HepG2 (cell line): ENCODE data around the gene BMX. TPM values are rescaled to one million over a fixed set of nuclear protein-coding genes. Genes with fewer than 3 reads are reported as not detected.
A peak's percentile ranks its signal among the peaks of the same experiment; 100 is the strongest.

Experiments
- AHDC1 ChIP-seq: sonication (generic); formaldehyde crosslinking; IDR thresholded peaks from 2 replicates; pipeline ENCODE4 v1.5.1; 2020; ENCODE audit warnings: mild to moderate bottlenecking, missing genetic modification reagents, borderline replicate concordance
- ATM ChIP-seq: fragments of 450-650 bp; IDR thresholded peaks from 2 replicates; pipeline ENCODE4 v1.7.1; 2017; ENCODE audit warnings: mild to moderate bottlenecking, borderline replicate concordance
- ELF3 ChIP-seq: IDR thresholded peaks from 2 replicates; pipeline ENCODE4 v1.6.1; 2016; ENCODE audit warnings: missing genetic modification reagents, missing compliant biosample characterization
- JDP2 ChIP-seq: sonication (generic); formaldehyde crosslinking; IDR thresholded peaks from 2 replicates; pipeline ENCODE4 v1.8.1; 2022; ENCODE audit warnings: missing genetic modification reagents, borderline replicate concordance
- MXD4 ChIP-seq: IDR thresholded peaks from 2 replicates; pipeline ENCODE4 v1.6.1; 2016; ENCODE audit warnings: mild to moderate bottlenecking, missing biosample characterization, missing genetic modification reagents
- MZF1 ChIP-seq: sonication (generic); formaldehyde crosslinking; IDR thresholded peaks from 2 replicates; pipeline ENCODE4 v1.8.1; 2023; ENCODE audit warnings: mild to moderate bottlenecking, missing genetic modification reagents, borderline replicate concordance
- NFKB2 ChIP-seq: sonication (generic); formaldehyde crosslinking; IDR thresholded peaks from 2 replicates; pipeline ENCODE4 v1.4.0; 2020; ENCODE audit warnings: missing genetic modification reagents, borderline replicate concordance
- NONO ChIP-seq, 2 experiments: fragments of 450-650 bp in 1 of 2; sonication (generic) in 1 of 2; formaldehyde crosslinking in 1 of 2; IDR thresholded peaks in 1 of 2; conservative IDR thresholded peaks in 1 of 2; 2 replicates each; pipeline versions ENCODE4 v1.6.1 to v1.8.0; 2017 to 2022; ENCODE audit warnings: mild to moderate bottlenecking in 1 of 2, missing genetic modification reagents in 1 of 2, moderate library complexity in 1 of 2
- SMAD9 ChIP-seq: sonication (generic); formaldehyde crosslinking; IDR thresholded peaks from 2 replicates; pipeline ENCODE4 v1.5.1; 2020; ENCODE audit warnings: mild to moderate bottlenecking, missing genetic modification reagents
- YEATS4 ChIP-seq: sonication (generic); formaldehyde crosslinking; IDR thresholded peaks from 2 replicates; pipeline ENCODE4 v1.4.0; 2020; ENCODE audit warnings: missing genetic modification reagents, borderline replicate concordance
- ZNF234 ChIP-seq: sonication (generic); formaldehyde crosslinking; conservative IDR thresholded peaks from 2 replicates; pipeline ENCODE4 v1.5.1; 2020; ENCODE audit warnings: mild to moderate bottlenecking, missing genetic modification reagents
- ZNF367 ChIP-seq: sonication (generic); formaldehyde crosslinking; IDR thresholded peaks from 2 replicates; pipeline ENCODE4 v1.4.0; 2020; ENCODE audit warnings: missing genetic modification reagents, borderline replicate concordance
- ZNF382 ChIP-seq: sonication (generic); formaldehyde crosslinking; IDR thresholded peaks from 2 replicates; pipeline ENCODE4 v1.5.0; 2020; ENCODE audit warnings: missing genetic modification reagents, mild to moderate bottlenecking, borderline replicate concordance
- ZNF557 ChIP-seq: sonication (generic); formaldehyde crosslinking; IDR thresholded peaks from 2 replicates; pipeline ENCODE4 v1.4.0; 2020; ENCODE audit warnings: missing genetic modification reagents
- ZNF7 ChIP-seq: IDR thresholded peaks from 2 replicates; pipeline ENCODE4 v1.6.1; 2016; ENCODE audit warnings: missing biosample characterization, missing genetic modification reagents
- polyA plus RNA-seq, 8 experiments: library from polyadenylated mRNA; depleted of rRNA in 3 of 8; stranded (reverse) in 7 of 8; unstranded in 1 of 8; fragments of >200 nt; fragmentation: Illumina TruSeq in 4 of 8; extraction: Trizol in 4 of 8; gene quantifications; 2 replicates each; pipeline versions ENCODE4 v1.2.1 to v1.2.3, GENCODE V29; 2011 to 2016; ENCODE audit warnings: low read depth in 4 of 8, missing spikeins in 1 of 8, mixed read lengths in 1 of 8; ENCODE audit not compliant: insufficient read depth in 1 of 8
- total RNA-seq, 5 experiments: library from RNA; depleted of rRNA; stranded (reverse); fragments of >200 nt; fragmentation: Illumina TruSeq; extraction: Trizol; gene quantifications; 2 replicates each; pipeline ENCODE4 v1.2.3, GENCODE V29; 2016; ENCODE audit warnings: low read depth in 1 of 5
- TF ChIP-seq, protein P1 (sequence below): sonication (generic); formaldehyde crosslinking; IDR thresholded peaks from 2 replicates; pipeline ENCODE4 v1.4.0; 2020; ENCODE audit warnings: mild to moderate bottlenecking, missing genetic modification reagents
- TF ChIP-seq, protein P2 (sequence below): sonication (generic); formaldehyde crosslinking; IDR thresholded peaks from 2 replicates; pipeline ENCODE4 v1.4.0; 2020; ENCODE audit warnings: mild to moderate bottlenecking, missing genetic modification reagents, borderline replicate concordance
- TF ChIP-seq, protein P3 (sequence below), 2 experiments: fragments of 450-650 bp in 1 of 2; sonication (generic) in 1 of 2; formaldehyde crosslinking; IDR thresholded peaks; 2 replicates each; pipeline versions ENCODE4 v1.5.0 to v1.8.0; 2020 to 2022; ENCODE audit warnings: mild to moderate bottlenecking in 1 of 2, missing genetic modification reagents in 1 of 2

Gene BMX
- total and polyA plus RNA-seq, 2 of the 13 experiments (the other 11 are each of a cell fraction or from before 2014, with no cell fraction given), result not detected

DNA sequence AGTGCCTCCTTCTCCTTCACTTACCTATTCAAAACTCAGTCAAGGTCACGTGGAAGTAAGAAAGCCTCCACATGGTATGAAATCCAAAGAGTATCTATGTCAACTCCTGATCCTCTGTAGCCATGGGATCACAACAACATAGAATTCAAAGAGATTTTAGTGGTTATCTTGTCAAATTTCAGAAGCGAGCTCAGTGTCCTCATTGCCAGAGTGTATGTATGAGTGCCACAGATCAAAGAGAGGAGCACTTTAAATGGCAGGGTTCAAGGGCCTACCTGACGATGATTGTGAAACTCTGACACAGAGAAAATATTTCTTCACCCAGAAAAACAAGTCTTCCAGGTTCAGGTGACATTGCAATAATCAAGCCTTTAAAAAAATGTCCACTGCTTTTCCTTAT lies 101.3 kb downstream of the BMX start (continued):
- TF ChIP-seq, protein P1, sequence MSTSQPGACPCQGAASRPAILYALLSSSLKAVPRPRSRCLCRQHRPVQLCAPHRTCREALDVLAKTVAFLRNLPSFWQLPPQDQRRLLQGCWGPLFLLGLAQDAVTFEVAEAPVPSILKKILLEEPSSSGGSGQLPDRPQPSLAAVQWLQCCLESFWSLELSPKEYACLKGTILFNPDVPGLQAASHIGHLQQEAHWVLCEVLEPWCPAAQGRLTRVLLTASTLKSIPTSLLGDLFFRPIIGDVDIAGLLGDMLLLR (CRISPR knock-in tag), result no peak
- TF ChIP-seq SMAD9 (no peak), MXD4 (no peak), ZNF557 (CRISPR knock-in tag) (no peak), ZNF367 (peak; percentile 53; the same call in 1 of the 2 replicates), ELF3 (CRISPR knock-in tag) (no peak), ZNF7 (CRISPR knock-in tag) (no peak), ZNF234 (CRISPR knock-in tag) (no peak), JDP2 (CRISPR knock-in tag) (no peak), NFKB2 (CRISPR knock-in tag) (no peak), ATM (no peak), MZF1 (CRISPR knock-in tag) (no peak), ZNF382 (CRISPR knock-in tag) (no peak), YEATS4 (CRISPR knock-in tag) (no peak), AHDC1 (peak; percentile 66; the same call in 1 of the 2 replicates), NONO (IDR thresholded peaks at IDR 0.05) (no peak), NONO (CRISPR knock-in tag; conservative IDR thresholded peaks at IDR 0.05) (no peak)
- TF ChIP-seq, protein P2, sequence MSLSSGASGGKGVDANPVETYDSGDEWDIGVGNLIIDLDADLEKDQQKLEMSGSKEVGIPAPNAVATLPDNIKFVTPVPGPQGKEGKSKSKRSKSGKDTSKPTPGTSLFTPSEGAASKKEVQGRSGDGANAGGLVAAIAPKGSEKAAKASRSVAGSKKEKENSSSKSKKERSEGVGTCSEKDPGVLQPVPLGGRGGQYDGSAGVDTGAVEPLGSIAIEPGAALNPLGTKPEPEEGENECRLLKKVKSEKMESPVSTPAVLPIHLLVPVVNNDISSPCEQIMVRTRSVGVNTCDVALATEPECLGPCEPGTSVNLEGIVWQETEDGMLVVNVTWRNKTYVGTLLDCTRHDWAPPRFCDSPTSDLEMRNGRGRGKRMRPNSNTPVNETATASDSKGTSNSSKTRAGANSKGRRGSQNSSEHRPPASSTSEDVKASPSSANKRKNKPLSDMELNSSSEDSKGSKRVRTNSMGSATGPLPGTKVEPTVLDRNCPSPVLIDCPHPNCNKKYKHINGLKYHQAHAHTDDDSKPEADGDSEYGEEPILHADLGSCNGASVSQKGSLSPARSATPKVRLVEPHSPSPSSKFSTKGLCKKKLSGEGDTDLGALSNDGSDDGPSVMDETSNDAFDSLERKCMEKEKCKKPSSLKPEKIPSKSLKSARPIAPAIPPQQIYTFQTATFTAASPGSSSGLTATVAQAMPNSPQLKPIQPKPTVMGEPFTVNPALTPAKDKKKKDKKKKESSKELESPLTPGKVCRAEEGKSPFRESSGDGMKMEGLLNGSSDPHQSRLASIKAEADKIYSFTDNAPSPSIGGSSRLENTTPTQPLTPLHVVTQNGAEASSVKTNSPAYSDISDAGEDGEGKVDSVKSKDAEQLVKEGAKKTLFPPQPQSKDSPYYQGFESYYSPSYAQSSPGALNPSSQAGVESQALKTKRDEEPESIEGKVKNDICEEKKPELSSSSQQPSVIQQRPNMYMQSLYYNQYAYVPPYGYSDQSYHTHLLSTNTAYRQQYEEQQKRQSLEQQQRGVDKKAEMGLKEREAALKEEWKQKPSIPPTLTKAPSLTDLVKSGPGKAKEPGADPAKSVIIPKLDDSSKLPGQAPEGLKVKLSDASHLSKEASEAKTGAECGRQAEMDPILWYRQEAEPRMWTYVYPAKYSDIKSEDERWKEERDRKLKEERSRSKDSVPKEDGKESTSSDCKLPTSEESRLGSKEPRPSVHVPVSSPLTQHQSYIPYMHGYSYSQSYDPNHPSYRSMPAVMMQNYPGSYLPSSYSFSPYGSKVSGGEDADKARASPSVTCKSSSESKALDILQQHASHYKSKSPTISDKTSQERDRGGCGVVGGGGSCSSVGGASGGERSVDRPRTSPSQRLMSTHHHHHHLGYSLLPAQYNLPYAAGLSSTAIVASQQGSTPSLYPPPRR (CRISPR knock-in tag), result no peak
- TF ChIP-seq, protein P3, sequence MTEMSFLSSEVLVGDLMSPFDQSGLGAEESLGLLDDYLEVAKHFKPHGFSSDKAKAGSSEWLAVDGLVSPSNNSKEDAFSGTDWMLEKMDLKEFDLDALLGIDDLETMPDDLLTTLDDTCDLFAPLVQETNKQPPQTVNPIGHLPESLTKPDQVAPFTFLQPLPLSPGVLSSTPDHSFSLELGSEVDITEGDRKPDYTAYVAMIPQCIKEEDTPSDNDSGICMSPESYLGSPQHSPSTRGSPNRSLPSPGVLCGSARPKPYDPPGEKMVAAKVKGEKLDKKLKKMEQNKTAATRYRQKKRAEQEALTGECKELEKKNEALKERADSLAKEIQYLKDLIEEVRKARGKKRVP (CRISPR knock-in tag; IDR thresholded peaks at IDR 0.05), result no peak
